HG03575 (cell line): Measurements from ENCODE around the gene PRR33.

ENCODE experiments used
- ATAC-seq: cut with Tn5 transposase; IDR thresholded peaks from one replicate; pipeline ENCODE4 v1.9.1; 2021; ENCODE audit not compliant: unreplicated experiment, insufficient number of reproducible peaks, low FRiP score; ENCODE audit errors: extremely low read depth

The PRR33 gene

GRCh38 chr11:1918436-1919315 lies 27.0 kb upstream of the PRR33 start:
- no peak for ATAC-seq

- no peak for ATAC-seq
Observed at GRCh38 chr11:1917523-1918435, 26.1 kb upstream of the PRR33 start.

GRCh38 chr11:1916986-1917522 lies 25.4 kb upstream of the PRR33 start:
- ATAC-seq = no peak

GRCh38 chr11:1916132-1916985 lies 24.7 kb upstream of the PRR33 start:
- ATAC-seq = no peak

- no peak for ATAC-seq
Observed at GRCh38 chr11:1915795-1916131, 24.1 kb upstream of the PRR33 start.

GRCh38 chr11:1913271-1914060 lies 21.8 kb upstream of the PRR33 start:
- no peak for ATAC-seq

- ATAC-seq = no peak
Observed at GRCh38 chr11:1912289-1912878, 20.7 kb upstream of the PRR33 start.

GRCh38 chr11:1909524-1909923 lies 17.8 kb upstream of the PRR33 start:
- no peak for ATAC-seq

GRCh38 chr11:1908618-1909017 lies 16.9 kb upstream of the PRR33 start:
- no peak for ATAC-seq

GRCh38 chr11:1906611-1907423 lies 15.1 kb upstream of the PRR33 start:
- no peak for ATAC-seq

GRCh38 chr11:1906181-1906580 lies 14.5 kb upstream of the PRR33 start:
- ATAC-seq = no peak

GRCh38 chr11:1899686-1900085 lies 8.0 kb upstream of the PRR33 start:
- no peak for ATAC-seq

GRCh38 chr11:1899090-1899489 lies 7.4 kb upstream of the PRR33 start:
- ATAC-seq = no peak

GRCh38 chr11:1896923-1897322 lies 5.2 kb upstream of the PRR33 start:
- ATAC-seq = no peak

GRCh38 chr11:1896468-1896867 lies 4.8 kb upstream of the PRR33 start:
- no peak for ATAC-seq

- no peak for ATAC-seq
Observed at GRCh38 chr11:1894759-1895158, 3.1 kb upstream of the PRR33 start.
